K562 (cell line): Measurements from ENCODE around the gene ZNF32. TPM values are rescaled to one million over a fixed set of nuclear protein-coding genes. Genes with fewer than 3 reads are reported as not detected.

Experiments
- FOXM1 ChIP-seq, 2 experiments: fragments of 450-650 bp in 1 of 2; sonication (generic) in 1 of 2; formaldehyde crosslinking in 1 of 2; IDR thresholded peaks; 2 replicates each; pipeline versions ENCODE4 v1.6.1 to v1.9.0; 2017 to 2022; ENCODE audit warnings: low read depth in 2 of 2, mild to moderate bottlenecking in 2 of 2, missing genetic modification reagents in 1 of 2, moderate library complexity in 1 of 2
- GTF2E2 ChIP-seq: fragments of 200-800 bp; sonication (Bioruptor generic); IDR thresholded peaks from 2 replicates; pipeline ENCODE4 v1.6.1; 2016; ENCODE audit warnings: missing genetic modification characterization, missing compliant biosample characterization
- HDAC1 ChIP-seq, 2 experiments: fragments of 450-650 bp; IDR thresholded peaks; 2 replicates each; pipeline ENCODE4 v1.6.1; 2016 to 2017; ENCODE audit warnings: inconsistent platforms in 1 of 2, mild to moderate bottlenecking in 1 of 2, moderate library complexity in 1 of 2
- HDAC2 ChIP-seq: fragments of 450-650 bp; IDR thresholded peaks from 2 replicates; pipeline ENCODE4 v1.6.1; 2016; ENCODE audit warnings: mild to moderate bottlenecking
- HOMEZ ChIP-seq: fragments of 250-450 bp; sonication (Bioruptor Pico); IDR thresholded peaks from 2 replicates; pipeline ENCODE4 v1.4.0; 2020; ENCODE audit warnings: mild to moderate bottlenecking, moderate library complexity
- KAT7 ChIP-seq: sonication (generic); formaldehyde crosslinking; IDR thresholded peaks from 2 replicates; pipeline ENCODE4 v1.8.0; 2022; ENCODE audit warnings: missing genetic modification reagents, mild to moderate bottlenecking, borderline replicate concordance
- MGA ChIP-seq: fragments of 450-650 bp; IDR thresholded peaks from 2 replicates; pipeline ENCODE4 v1.6.1; 2016; ENCODE audit warnings: mild to moderate bottlenecking, moderate library complexity
- NCOA2 ChIP-seq, 2 experiments: fragments of 450-650 bp; IDR thresholded peaks; 2 replicates each; pipeline ENCODE4 v1.6.1; 2018; ENCODE audit warnings: mild to moderate bottlenecking in 2 of 2, moderate library complexity in 1 of 2; ENCODE audit not compliant: partially characterized antibody in 2 of 2
- OTX1 ChIP-seq: fragments of 450-650 bp; formaldehyde crosslinking; IDR thresholded peaks from 2 replicates; pipeline ENCODE4 v1.4.0; 2022; ENCODE audit warnings: mild to moderate bottlenecking
- RBM14 ChIP-seq: fragments of 200-400 bp; formaldehyde crosslinking; IDR thresholded peaks from 2 replicates; pipeline ENCODE4 v1.6.1; 2018; ENCODE audit warnings: low read depth, mild to moderate bottlenecking, low read length, moderate library complexity, borderline replicate concordance; ENCODE audit not compliant: insufficient read depth
- SAP30 ChIP-seq: fragments of 200-600 bp; sonication (generic); IDR thresholded peaks from 2 replicates; pipeline ENCODE4 v1.6.1; 2012; ENCODE audit warnings: borderline replicate concordance, low read depth, mild to moderate bottlenecking, moderate library complexity, low read length, control low read depth, inconsistent platforms; ENCODE audit not compliant: insufficient read depth, poor library complexity, severe bottlenecking
- SNIP1 ChIP-seq: fragments of 450-650 bp; IDR thresholded peaks from 2 replicates; pipeline ENCODE4 v1.7.1; 2017; ENCODE audit warnings: low read depth, mild to moderate bottlenecking
- TAL1 ChIP-seq: fragments of 450-650 bp; IDR thresholded peaks from 2 replicates; pipeline ENCODE4 v1.6.1; 2016; ENCODE audit warnings: mild to moderate bottlenecking
- TEAD1 ChIP-seq, 2 experiments: fragments of 450-650 bp in 1 of 2; sonication (generic) in 1 of 2; formaldehyde crosslinking; IDR thresholded peaks; 2 replicates each; pipeline versions ENCODE4 v1.4.0 to v1.8.0; 2020 to 2022; ENCODE audit warnings: mild to moderate bottlenecking in 2 of 2, missing genetic modification reagents in 1 of 2
- ZC3H8 ChIP-seq: fragments of 450-650 bp; IDR thresholded peaks from 2 replicates; pipeline ENCODE4 v1.6.1; 2017
- ZNF133 ChIP-seq: fragments of 250-450 bp; sonication (Bioruptor Pico); IDR thresholded peaks from 2 replicates; pipeline ENCODE4 v1.4.0; 2020; ENCODE audit warnings: mild to moderate bottlenecking
- ZNF77 ChIP-seq: fragments of 250-450 bp; sonication (Bioruptor Pico); IDR thresholded peaks from 2 replicates; pipeline ENCODE4 v1.5.0; 2020
- polyA plus RNA-seq, 8 experiments: library from polyadenylated mRNA; depleted of rRNA in 4 of 8; stranded (reverse) in 5 of 8; unstranded in 3 of 8; fragments of >200 nt; fragmentation: Nextera tagmentation in 2 of 8; fragmentation: Illumina TruSeq in 1 of 8; extraction: Ambion mirVana in 2 of 8; extraction: Trizol in 1 of 8; gene quantifications; 2 replicates each; pipeline versions ENCODE4 v1.2.1 to v1.2.3, GENCODE V29; 2011 to 2014; ENCODE audit warnings: inconsistent platforms in 1 of 8, missing spikeins in 1 of 8
- total RNA-seq, 7 experiments: library from RNA; depleted of rRNA in 6 of 7; stranded (reverse); fragments of >200 nt in 6 of 7; fragmentation: Illumina TruSeq in 2 of 7; extraction: Trizol in 2 of 7; gene quantifications; 2 replicates each; pipeline versions ENCODE4 v1.2.1 to v1.2.3, GENCODE V29; 2011 to 2021; ENCODE audit warnings: low replicate concordance in 1 of 7

The ZNF32 gene
- total and polyA plus RNA-seq, 9 of the 15 experiments (the other 6 are each of a cell fraction or from before 2014, with no cell fraction given): 17.3 to 57.0 (median 26.3) TPM

GRCh38 chr10:43599333-43599732, 49.3 kb downstream of the ZNF32 start (continued):
- TF ChIP-seq SNIP1 (no peak), TAL1 (peak; percentile 84), MGA (peak; percentile 79), KAT7 (CRISPR knock-in tag) (no peak), GTF2E2 (no peak), RBM14 (no peak), SAP30 (no peak), ZNF133 (no peak), HDAC1 (IDR thresholded peaks at IDR 0.05) (peak; percentile 17 to 61; a peak in 2 of 4 replicates), FOXM1 (IDR thresholded peaks at IDR 0.05; ENCODE audit: low read depth) (peak; percentile 59), FOXM1 (CRISPR knock-in tag; IDR thresholded peaks at IDR 0.05; ENCODE audit: low read depth) (no peak), ZC3H8 (no peak), OTX1 (CRISPR knock-in tag) (no peak), NCOA2 (IDR thresholded peaks at IDR 0.05; ENCODE audit: partially characterized antibody in 2 of 2) (no peak), ZNF77 (CRISPR knock-in tag) (no peak), HOMEZ (CRISPR knock-in tag) (no peak), HDAC2 (peak; percentile 64), TEAD1 (CRISPR knock-in tag; IDR thresholded peaks at IDR 0.05) (no peak)
